ENCODE data around the gene MEN1.

- TF ChIP-seq CTCF (conservative IDR thresholded peaks at IDR 0.05; ENCODE audit: low read length) (no peak), EZH2phosphoT487 (IDR thresholded peaks at IDR 0.05; ENCODE audit: borderline replicate concordance, low read depth, low read length) (no peak)
Observed at GRCh38 chr11:64802370-64803157, 7.8 kb downstream of the MEN1 start.

All from OCI-LY7 (cell line).